DMS 273 (cell line): ENCODE measurements around the gene IGSF9B.

Experiments
- DNase-seq: peaks from one replicate; lab custom pipeline; 2025; ENCODE audit not compliant: unreplicated experiment; lab: John Stamatoyannopoulos, UW

Gene IGSF9B

DNA sequence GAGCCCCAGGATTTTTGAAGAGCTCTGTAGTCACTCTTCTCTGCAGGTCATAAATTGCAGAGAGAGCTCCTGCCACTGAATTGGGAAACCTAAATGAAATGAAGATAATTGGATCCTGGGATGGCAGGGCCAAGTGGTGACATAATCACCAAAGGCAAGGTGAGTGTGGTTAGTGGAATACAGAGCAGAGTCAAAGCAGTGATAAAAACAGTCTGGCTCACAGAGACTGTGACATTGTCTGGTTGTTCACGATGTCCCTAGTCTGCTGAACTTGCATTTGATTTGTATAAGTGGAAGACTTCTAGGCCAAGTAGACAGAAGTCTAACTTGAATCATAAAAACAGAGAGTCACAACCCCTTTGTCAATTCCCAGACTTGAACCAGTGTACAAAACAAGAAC, 84.6 kb downstream of the IGSF9B start:
- DNase-seq: no peak

DNA sequence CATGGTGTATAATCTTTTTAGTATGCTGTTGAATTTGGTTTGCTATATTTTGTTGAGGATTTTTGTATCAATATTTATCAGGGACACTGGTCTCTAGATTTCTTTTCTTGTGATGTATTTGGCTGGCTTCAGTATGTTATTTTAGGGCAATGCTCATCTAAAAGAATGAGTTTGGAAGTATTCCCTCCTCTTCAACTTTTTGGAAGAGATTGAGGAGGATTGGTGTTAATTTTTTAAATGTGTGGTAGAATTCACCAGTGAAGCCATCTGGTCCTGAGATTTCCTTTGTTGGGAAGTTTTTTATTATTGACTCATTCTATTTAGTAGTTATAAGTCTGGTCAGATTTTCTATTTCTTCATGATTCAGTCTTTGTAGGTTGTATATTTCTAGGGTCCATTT, 89.3 kb downstream of the IGSF9B start:
- DNase-seq: no peak

DNA sequence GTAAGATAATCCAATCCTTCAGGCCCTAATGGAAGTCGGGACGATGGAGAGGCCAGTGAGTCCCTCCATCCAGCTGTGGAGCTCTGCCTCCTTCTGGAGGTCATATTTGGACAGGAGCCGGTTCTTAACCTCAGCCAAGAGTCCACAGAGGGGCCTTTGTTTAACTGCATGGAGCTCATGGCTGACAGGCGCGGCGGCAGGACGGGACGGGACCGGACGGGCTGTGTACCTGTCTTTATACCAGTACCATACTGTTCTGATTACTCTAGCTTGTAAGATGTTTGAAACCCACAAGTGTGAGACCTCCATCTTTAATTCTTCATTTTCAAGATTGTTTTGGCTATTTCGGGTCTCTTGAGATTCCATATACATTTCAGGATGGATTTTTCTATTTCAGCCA, 91.3 kb downstream of the IGSF9B start:
- no peak for DNase-seq

DNA sequence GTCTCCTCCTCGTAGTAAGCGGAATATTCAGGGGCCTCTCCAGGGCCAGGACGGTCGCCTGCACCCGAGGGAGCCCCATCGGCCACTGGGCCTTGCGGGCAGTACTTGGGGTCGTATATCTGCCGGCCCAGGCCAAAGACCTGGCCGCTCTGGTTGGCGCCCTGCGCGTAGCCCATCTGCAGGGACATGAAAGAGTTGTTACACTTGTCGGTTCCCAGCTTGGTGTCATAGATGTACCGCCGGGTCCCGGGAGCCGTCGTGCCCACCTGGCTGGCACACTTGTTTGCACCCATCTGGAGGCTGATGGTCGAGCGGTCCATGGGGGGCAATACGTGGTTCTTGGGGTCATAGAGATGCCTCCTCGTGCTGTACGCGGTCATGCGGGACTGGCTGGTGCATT, 92.0 kb downstream of the IGSF9B start:
- DNase-seq: no peak

DNA sequence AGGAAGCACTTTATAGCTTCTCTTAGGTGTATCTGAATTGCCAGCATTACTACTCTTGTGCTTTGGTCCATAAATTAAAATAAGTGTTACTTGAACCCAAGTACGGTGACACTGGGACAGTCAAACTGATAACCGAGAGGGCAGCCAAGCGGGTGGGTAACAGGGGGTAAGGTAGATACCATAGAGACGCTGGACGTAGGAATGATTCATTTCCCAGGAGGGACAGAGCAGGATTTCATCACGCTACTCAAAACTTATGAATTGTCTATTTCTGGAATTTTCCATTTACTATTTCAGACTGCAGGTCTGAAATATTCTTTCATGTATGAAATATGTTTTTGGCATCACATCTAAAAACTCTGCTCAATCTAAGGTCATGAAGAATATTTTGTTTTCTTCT, 96.6 kb downstream of the IGSF9B start:
- no peak for DNase-seq
